ENCODE results near the gene ZMAT3. TPM values are rescaled to one million over a fixed set of nuclear protein-coding genes. Genes with fewer than 3 reads are reported as not detected.

ZMAT3 gene
- total and polyA plus RNA-seq, 2 of the 4 experiments (the other 2 are of a cell fraction): 11.7 to 14.3 TPM

DNA sequence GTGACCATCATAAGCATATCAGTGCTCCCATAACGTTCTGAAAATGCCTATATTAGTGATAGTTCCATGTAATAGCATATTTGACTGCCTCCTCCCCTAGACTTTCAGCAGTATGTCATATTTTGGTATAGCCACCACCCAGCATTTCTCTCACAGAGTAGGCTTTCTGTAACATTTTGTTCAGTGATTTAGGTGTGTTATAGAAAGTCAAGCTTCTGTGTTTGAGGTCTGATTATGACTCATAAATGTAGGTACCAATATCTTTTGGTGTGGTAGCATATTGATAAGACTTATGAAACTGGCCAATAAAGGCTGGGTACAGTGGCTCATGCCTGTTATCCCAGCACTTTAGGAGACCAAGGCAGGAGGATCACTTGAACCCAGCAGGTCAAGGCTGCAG, 34.3 kb upstream of the ZMAT3 start (continued):
- TF ChIP-seq SMC3 (IDR thresholded peaks at IDR 0.05; ENCODE audit: low read depth, low read length): no peak

GRCh38 chr3:179100652-179101051, 29.0 kb upstream of the ZMAT3 start:
- Histone ChIP-seq H2AFZ (replicated peaks; ENCODE audit: low read length, poor library complexity) (peak overlapping the region; percentile 39), H4K5ac (ENCODE audit: low read depth, low read length) (no peak overlapping the region), H3K4me1 (ENCODE audit: control insufficient read depth, insufficient read depth, low read length) (0 out of 2 replicates have a peak, but pooled peaks cover 4% of the 10 kb centered on the region), H3K9me3 (ENCODE audit: control insufficient read depth, insufficient read depth, low read length) (no peaks in the 10 kb centered on the region), H2BK15ac (ENCODE audit: low read depth, low read length) (no peak overlapping the region), H3K9me1 (ENCODE audit: insufficient read depth, low read length) (no peaks in the 10 kb centered on the region), H4K20me1 (ENCODE audit: insufficient read depth, low read length) (no peaks in the 10 kb centered on the region), H4K91ac (ENCODE audit: insufficient read depth, low read depth, low read length) (0 out of 2 replicates have a peak overlapping the region, but pooled peaks have one; percentile 13), H3K18ac (ENCODE audit: low read depth, low read length) (no peak overlapping the region), H2BK120ac (ENCODE audit: low read depth, low read length) (no peak overlapping the region), H2AK5ac (ENCODE audit: low read depth, low read length) (no peak overlapping the region), H3K4ac (ENCODE audit: low read depth, low read length) (peak overlapping the region; percentile 25; the same call in 1 of the 2 replicates), H3K9ac (ENCODE audit: low read depth, low read length) (no peak overlapping the region), H3K27ac (ENCODE audit: insufficient read depth, low read length) (no peak overlapping the region), H3K27me3 (ENCODE audit: control insufficient read depth, insufficient read depth, low read length) (no peaks in the 10 kb centered on the region), H3K56ac (ENCODE audit: extremely low read depth, insufficient read depth, low read length) (no peak overlapping the region), H2BK5ac (ENCODE audit: low read depth, low read length, poor library complexity, severe bottlenecking) (no peak overlapping the region), H3K79me1 (ENCODE audit: low read depth in 1 of 2, low read length in 2 of 2) (no peaks in the 10 kb centered on the region), H4K8ac (ENCODE audit: low read depth in 2 of 2, low read length in 2 of 2) (no peak overlapping the region), H2AK9ac (replicated peaks; ENCODE audit: low read depth, low read length, poor library complexity) (peak overlapping the region; percentile 81), H3K4me3 (ENCODE audit: insufficient read depth, low read depth, low read length) (no peak overlapping the region), H3K23ac (ENCODE audit: low read depth, low read length) (no peak overlapping the region; the same call in 1 of the 2 replicates), H2BK20ac (ENCODE audit: low read depth, low read length) (no peak overlapping the region; the same call in 1 of the 2 replicates), H3K14ac (replicated peaks; ENCODE audit: low read depth, low read length) (no peak overlapping the region), H3K4me2 (ENCODE audit: low read depth, low read length) (no peak overlapping the region), H3K36me3 (ENCODE audit: control insufficient read depth, insufficient read depth, low read length) (no peaks in the 10 kb centered on the region)
- POLR2A ChIA-PET (ENCODE audit: unreplicated experiment): interaction anchor here (0.8 kb wide), 1 partner anchor 31 kb away, joined by 4 read pairs; no protein-coding TSS in a partner anchor
- in situ Hi-C loops (cut with MboI; ENCODE audit: low sequenced_read_pairs) (loop anchor here (10.0 kb wide), 1 partner anchor 214 kb away; no protein-coding TSS in a partner anchor), intact Hi-C loops (cut with micrococcal nuclease) (loop anchor here (5.0 kb wide), 1 partner anchor 83 kb away; no protein-coding TSS in a partner anchor), dilution Hi-C loops (cut with HindIII; ENCODE audit: low sequenced_read_pairs, unreplicated experiment) (loop anchor here (25.0 kb wide), 1 partner anchor 187 kb away; no protein-coding TSS in a partner anchor)
- no TSS peak for BruUV-seq (replicated peaks)
- TF ChIP-seq RCOR1 (IDR thresholded peaks at IDR 0.05; ENCODE audit: insufficient replicate concordance, low read length) (no peak), MXI1 (IDR thresholded peaks at IDR 0.05; ENCODE audit: borderline replicate concordance, low read depth, low read length) (no peak), NFE2L2 (IDR thresholded peaks at IDR 0.05; ENCODE audit: low read depth, low read length) (no peak), USF2 (IDR thresholded peaks at IDR 0.05; ENCODE audit: low read depth, low read length) (no peak), SMC3 (IDR thresholded peaks at IDR 0.05; ENCODE audit: low read depth, low read length) (no peak), BHLHE40 (IDR thresholded peaks at IDR 0.05; ENCODE audit: low read depth, low read length) (no peak), POLR2A (IDR thresholded peaks at IDR 0.05; ENCODE audit: low read depth, low read length) (no peak), RAD21 (IDR thresholded peaks at IDR 0.05; ENCODE audit: low read length) (no peak), MAZ (IDR thresholded peaks at IDR 0.05; ENCODE audit: borderline replicate concordance, low read depth, low read length) (no peak), FOS (IDR thresholded peaks at IDR 0.05; ENCODE audit: low read depth, low read length) (no peak), CHD1 (IDR thresholded peaks at IDR 0.05; ENCODE audit: low read depth, low read length) (no peak), CEBPB (IDR thresholded peaks at IDR 0.05; ENCODE audit: low read depth, low read length) (no peak), MAFK (IDR thresholded peaks at IDR 0.05; ENCODE audit: low read depth, low read length) (no peak), RFX5 (IDR thresholded peaks at IDR 0.05; ENCODE audit: low read depth, low read length) (no peak)
- TF ChIP-seq, protein P1, sequence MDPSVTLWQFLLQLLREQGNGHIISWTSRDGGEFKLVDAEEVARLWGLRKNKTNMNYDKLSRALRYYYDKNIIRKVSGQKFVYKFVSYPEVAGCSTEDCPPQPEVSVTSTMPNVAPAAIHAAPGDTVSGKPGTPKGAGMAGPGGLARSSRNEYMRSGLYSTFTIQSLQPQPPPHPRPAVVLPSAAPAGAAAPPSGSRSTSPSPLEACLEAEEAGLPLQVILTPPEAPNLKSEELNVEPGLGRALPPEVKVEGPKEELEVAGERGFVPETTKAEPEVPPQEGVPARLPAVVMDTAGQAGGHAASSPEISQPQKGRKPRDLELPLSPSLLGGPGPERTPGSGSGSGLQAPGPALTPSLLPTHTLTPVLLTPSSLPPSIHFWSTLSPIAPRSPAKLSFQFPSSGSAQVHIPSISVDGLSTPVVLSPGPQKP (IDR thresholded peaks at IDR 0.05; ENCODE audit: borderline replicate concordance, low read depth, low read length): no peak
- peak; percentile 68 for ATAC-seq (ENCODE audit: low read depth)
- DNase-seq: peak; percentile 50
- CTCF ChIA-PET: interaction anchor here (0.5 kb wide), 1 partner anchor 337 kb away, joined by 4 read pairs; no protein-coding TSS in a partner anchor

All from IMR-90 (cell line).